ENCODE measurements around the gene S100A16. TPM values are rescaled to one million over a fixed set of nuclear protein-coding genes. Genes with fewer than 3 reads are reported as not detected.

S100A16 gene
- total RNA-seq, 1 donor from 2014 or later, result not detected

GRCh38 chr1:153560771-153561465, 52.0 kb downstream of the S100A16 start:
- intact Hi-C loops (cut with micrococcal nuclease), result no loop called here
- ChIA-PET CTCF (interaction anchor here (1.4 kb wide), 1 partner anchor 28 kb away, joined by 4 read pairs; no protein-coding TSS in a partner anchor), POLR2A (no interaction called here)
- H3K9me3 Mint-ChIP-seq, result no peaks in the 10 kb centered on the region
- no peak overlapping the region for H3K4me3 Mint-ChIP-seq
- no peak for TF ChIP-seq CTCF (IDR thresholded peaks at IDR 0.05)
- peaks cover 11% of the 10 kb centered on the region for H3K4me1 Mint-ChIP-seq
- H3K27ac Mint-ChIP-seq, result no peak overlapping the region
- ATAC-seq (ENCODE audit: low read depth) (no peak), DNase-seq (no peak)
- H3K27me3 Mint-ChIP-seq, result no peaks in the 10 kb centered on the region
- no peaks in the 10 kb centered on the region for H3K36me3 Mint-ChIP-seq (ENCODE audit: low read depth)

- H3K9me3 Mint-ChIP-seq, result no peaks in the 10 kb centered on the region
- intact Hi-C loops (cut with micrococcal nuclease), result no loop called here
- POLR2A ChIA-PET, result no interaction called here
- no peak overlapping the region for H3K4me3 Mint-ChIP-seq
- H3K27ac Mint-ChIP-seq, result no peak overlapping the region
- H3K36me3 Mint-ChIP-seq (ENCODE audit: low read depth), result no peaks in the 10 kb centered on the region
- CTCF ChIA-PET, result interaction anchor here (0.9 kb wide), 1 partner anchor 27 kb away, joined by 3 read pairs; no protein-coding TSS in a partner anchor
- H3K27me3 Mint-ChIP-seq, result no peaks in the 10 kb centered on the region
- no peak for DNase-seq
- peaks cover 5% of the 10 kb centered on the region for H3K4me1 Mint-ChIP-seq
- TF ChIP-seq CTCF (IDR thresholded peaks at IDR 0.05), result no peak
- ATAC-seq (ENCODE audit: low read depth), result no peak
These were observed 52.7 kb downstream of the S100A16 start for GRCh38 chr1:153560241-153560640.

- Mint-ChIP-seq H3K4me3 (no peak overlapping the region), H3K4me1 (no peaks in the 10 kb centered on the region), H3K27me3 (no peaks in the 10 kb centered on the region), H3K9me3 (no peaks in the 10 kb centered on the region), H3K36me3 (ENCODE audit: low read depth) (no peaks in the 10 kb centered on the region), H3K27ac (no peak overlapping the region)
- DNase-seq, result no peak
- intact Hi-C loops (cut with micrococcal nuclease), result no loop called here
- POLR2A ChIA-PET, result interaction anchor here (0.7 to 1.2 kb wide), 2 partner anchors 8 to 102 kb away, joined by 3 to 4 read pairs; no protein-coding TSS in a partner anchor
- no peak for TF ChIP-seq CTCF (IDR thresholded peaks at IDR 0.05)
- CTCF ChIA-PET, result interaction anchor here (1.2 kb wide), 1 partner anchor 25 kb away, joined by 3 read pairs; no protein-coding TSS in a partner anchor
- ATAC-seq (ENCODE audit: low read depth), result no peak
These were observed 55.1 kb downstream of the S100A16 start for GRCh38 chr1:153557877-153558276.

Other genes with a start within 250 kb of the S100A16 start
- 0.61 TPM in 1 of 2 replicates, not detected in the other for gene S100A12, start 237.5 kb downstream of the S100A16 start, total RNA-seq
- 0.93 TPM in 1 of 2 replicates, not detected in the other for gene S100A8, start 222.1 kb downstream of the S100A16 start, total RNA-seq
- gene S100A7A, start 196.6 kb downstream of the S100A16 start, total RNA-seq, result not detected in 2 replicates
- not detected in 2 replicates for gene S100A7, start 152.5 kb downstream of the S100A16 start, total RNA-seq
- 166 and 186 TPM in 2 replicates for gene S100A6, start 77.1 kb downstream of the S100A16 start, total RNA-seq
- gene S100A5, start 72.2 kb downstream of the S100A16 start, total RNA-seq, result 0.51 TPM in 1 of 2 replicates, not detected in the other
- 315 and 398 TPM in 2 replicates for gene S100A4, start 67.3 kb downstream of the S100A16 start, total RNA-seq
- not detected in 2 replicates for gene S100A3, start 63.9 kb downstream of the S100A16 start, total RNA-seq
- 2.0 and 4.4 TPM in 2 replicates for gene S100A2, start 47.3 kb downstream of the S100A16 start, total RNA-seq
- gene S100A14, start 3.2 kb upstream of the S100A16 start, total RNA-seq, result not detected in 2 replicates
- gene S100A13, start 14.4 kb upstream of the S100A16 start, total RNA-seq, result 16.2 and 17.6 TPM in 2 replicates
- gene S100A1, start 15.3 kb upstream of the S100A16 start, total RNA-seq, result 0.31 and 0.69 TPM in 2 replicates
- 140 and 148 TPM in 2 replicates for gene CHTOP, start 20.9 kb upstream of the S100A16 start, total RNA-seq
- 50.4 and 51.5 TPM in 2 replicates for gene SNAPIN, start 45.6 kb upstream of the S100A16 start, total RNA-seq
- 182 and 191 TPM in 2 replicates for gene ILF2, start 57.9 kb upstream of the S100A16 start, total RNA-seq
- gene NPR1, start 65.6 kb upstream of the S100A16 start, total RNA-seq, result 0.59 and 0.82 TPM in 2 replicates
- gene INTS3, start 114.9 kb upstream of the S100A16 start, total RNA-seq, result 81.1 and 88.6 TPM in 2 replicates
- gene SLC27A3, start 162.3 kb upstream of the S100A16 start, total RNA-seq, result 7.8 and 12.6 TPM in 2 replicates